Measurements from ENCODE around the gene IP6K3.

- TF ChIP-seq, protein P1, sequence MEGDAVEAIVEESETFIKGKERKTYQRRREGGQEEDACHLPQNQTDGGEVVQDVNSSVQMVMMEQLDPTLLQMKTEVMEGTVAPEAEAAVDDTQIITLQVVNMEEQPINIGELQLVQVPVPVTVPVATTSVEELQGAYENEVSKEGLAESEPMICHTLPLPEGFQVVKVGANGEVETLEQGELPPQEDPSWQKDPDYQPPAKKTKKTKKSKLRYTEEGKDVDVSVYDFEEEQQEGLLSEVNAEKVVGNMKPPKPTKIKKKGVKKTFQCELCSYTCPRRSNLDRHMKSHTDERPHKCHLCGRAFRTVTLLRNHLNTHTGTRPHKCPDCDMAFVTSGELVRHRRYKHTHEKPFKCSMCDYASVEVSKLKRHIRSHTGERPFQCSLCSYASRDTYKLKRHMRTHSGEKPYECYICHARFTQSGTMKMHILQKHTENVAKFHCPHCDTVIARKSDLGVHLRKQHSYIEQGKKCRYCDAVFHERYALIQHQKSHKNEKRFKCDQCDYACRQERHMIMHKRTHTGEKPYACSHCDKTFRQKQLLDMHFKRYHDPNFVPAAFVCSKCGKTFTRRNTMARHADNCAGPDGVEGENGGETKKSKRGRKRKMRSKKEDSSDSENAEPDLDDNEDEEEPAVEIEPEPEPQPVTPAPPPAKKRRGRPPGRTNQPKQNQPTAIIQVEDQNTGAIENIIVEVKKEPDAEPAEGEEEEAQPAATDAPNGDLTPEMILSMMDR (conservative IDR thresholded peaks at IDR 0.05) = no peak
- TF ChIP-seq ZFX (IDR thresholded peaks at IDR 0.05) = peak; percentile 55; the same call in 1 of the 2 replicates
Measured at GRCh38 chr6:33761581-33761921, 14.8 kb upstream of the IP6K3 start.

All from C4-2B (cell line).